ENCODE results near the gene NRL. TPM values are rescaled to one million over a fixed set of nuclear protein-coding genes. Genes with fewer than 3 reads are reported as not detected.

The NRL gene
- polyA plus RNA-seq, 1 donor (not counting 4 experiments of a cell fraction or from before 2014, with no cell fraction given) = 0.29 TPM

DNA sequence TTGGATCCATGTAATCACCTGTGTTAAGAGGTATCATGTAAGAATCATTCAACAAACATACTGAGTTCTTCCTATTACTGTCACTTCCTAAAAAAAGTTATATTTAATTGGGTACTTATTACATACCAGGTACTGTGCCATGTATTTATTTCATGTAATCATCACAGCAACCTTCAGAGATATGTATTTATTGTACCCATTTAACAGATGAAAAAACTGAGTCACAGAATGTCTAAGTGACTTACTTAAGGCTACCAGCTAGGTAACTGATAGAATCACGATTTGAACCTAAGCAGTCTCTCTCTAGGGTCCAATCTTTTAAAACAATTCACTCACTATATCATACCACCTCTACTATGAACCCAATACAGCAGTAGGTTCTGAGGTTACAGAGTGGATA lies 29.7 kb upstream of the NRL start:
- no peaks in the 10 kb centered on the region for H4K20me1 ChIP-seq (ENCODE audit: control insufficient read depth, extremely low read depth, insufficient read depth, low read length)
- peaks cover 32% of the 10 kb centered on the region for H3K4me1 ChIP-seq (ENCODE audit: control insufficient read depth, extremely low read depth, insufficient read depth, low read length)
- no peak overlapping the region for H3K9ac ChIP-seq (ENCODE audit: control insufficient read depth, extremely low read depth, insufficient read depth, low read length)
- no peak overlapping the region for H3K4me3 ChIP-seq (ENCODE audit: control insufficient read depth in 2 of 3, extremely low read depth in 1 of 3, insufficient read depth in 2 of 3, low read depth in 1 of 3, low read length in 3 of 3)
- peaks cover 11 to 21% of the 10 kb centered on the region in 2 experiments for H3K36me3 ChIP-seq (ENCODE audit: control insufficient read depth in 2 of 2, extremely low read depth in 1 of 2, insufficient read depth in 2 of 2, low read length in 2 of 2)
- H3K9me3 ChIP-seq (ENCODE audit: control insufficient read depth, low read depth, low read length) = no peaks in the 10 kb centered on the region
- no peaks in the 10 kb centered on the region for H3K27me3 ChIP-seq (ENCODE audit: control insufficient read depth, extremely low read depth, insufficient read depth, low read length)
- TF ChIP-seq, protein P1, sequence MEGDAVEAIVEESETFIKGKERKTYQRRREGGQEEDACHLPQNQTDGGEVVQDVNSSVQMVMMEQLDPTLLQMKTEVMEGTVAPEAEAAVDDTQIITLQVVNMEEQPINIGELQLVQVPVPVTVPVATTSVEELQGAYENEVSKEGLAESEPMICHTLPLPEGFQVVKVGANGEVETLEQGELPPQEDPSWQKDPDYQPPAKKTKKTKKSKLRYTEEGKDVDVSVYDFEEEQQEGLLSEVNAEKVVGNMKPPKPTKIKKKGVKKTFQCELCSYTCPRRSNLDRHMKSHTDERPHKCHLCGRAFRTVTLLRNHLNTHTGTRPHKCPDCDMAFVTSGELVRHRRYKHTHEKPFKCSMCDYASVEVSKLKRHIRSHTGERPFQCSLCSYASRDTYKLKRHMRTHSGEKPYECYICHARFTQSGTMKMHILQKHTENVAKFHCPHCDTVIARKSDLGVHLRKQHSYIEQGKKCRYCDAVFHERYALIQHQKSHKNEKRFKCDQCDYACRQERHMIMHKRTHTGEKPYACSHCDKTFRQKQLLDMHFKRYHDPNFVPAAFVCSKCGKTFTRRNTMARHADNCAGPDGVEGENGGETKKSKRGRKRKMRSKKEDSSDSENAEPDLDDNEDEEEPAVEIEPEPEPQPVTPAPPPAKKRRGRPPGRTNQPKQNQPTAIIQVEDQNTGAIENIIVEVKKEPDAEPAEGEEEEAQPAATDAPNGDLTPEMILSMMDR (optimal IDR thresholded peaks at IDR 0.05 in 1 of 3, IDR thresholded peaks at IDR 0.05 in 1 of 3, conservative IDR thresholded peaks at IDR 0.05 in 1 of 3; ENCODE audit: extremely low read depth in 1 of 3, insufficient read depth in 2 of 3, low read length in 3 of 3) = no peak
- no peak for TF ChIP-seq EZH2 (IDR thresholded peaks at IDR 0.05; ENCODE audit: low read length)
- no peak for DNase-seq (ENCODE audit: low read depth, low spot score)
- H3K79me2 ChIP-seq (ENCODE audit: control insufficient read depth, insufficient read depth, low read length) = peaks cover 56% of the 10 kb centered on the region
- no peak overlapping the region for H2AFZ ChIP-seq (ENCODE audit: control insufficient read depth, low read length)
- peaks cover 2% of the 10 kb centered on the region for H3K9me1 ChIP-seq (ENCODE audit: control insufficient read depth, extremely low read depth, insufficient read depth, low read length)
- dilution Hi-C loops (cut with MboI; ENCODE audit: extremely low pct_ligation_motif_present, low sequenced_read_pairs) = no loop called here
- no peak overlapping the region for H3K27ac ChIP-seq (ENCODE audit: control insufficient read depth, insufficient read depth, low read length)
- no peak for FAIRE-seq
- no peak overlapping the region for H3K4me2 ChIP-seq (ENCODE audit: control insufficient read depth, extremely low read depth, insufficient read depth, low read depth, low read length)

DNA sequence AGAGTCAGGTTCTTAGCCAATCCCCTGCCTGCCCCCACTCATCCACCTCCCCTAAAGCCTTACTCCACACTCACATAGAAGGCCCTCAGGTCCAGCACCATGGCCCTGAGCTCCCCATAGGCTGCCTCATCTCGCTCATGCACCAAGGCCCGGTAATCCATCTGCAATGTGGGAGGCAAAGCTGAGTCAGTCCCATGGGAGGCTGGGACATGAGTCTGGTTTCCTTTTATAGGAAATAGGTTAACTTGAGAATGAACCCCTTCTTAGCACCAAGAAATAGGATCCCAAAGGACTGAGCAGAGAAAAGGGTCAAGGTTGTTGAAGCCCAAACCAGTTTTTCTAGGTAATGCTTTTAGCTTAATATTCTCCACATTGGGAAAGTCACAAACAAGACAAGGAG lies 28.8 kb upstream of the NRL start:
- no peak overlapping the region for H3K9ac ChIP-seq (ENCODE audit: control insufficient read depth, extremely low read depth, insufficient read depth, low read length)
- FAIRE-seq = no peak
- peaks cover 4% of the 10 kb centered on the region for H3K9me1 ChIP-seq (ENCODE audit: control insufficient read depth, extremely low read depth, insufficient read depth, low read length)
- no peaks in the 10 kb centered on the region for H3K9me3 ChIP-seq (ENCODE audit: control insufficient read depth, low read depth, low read length)
- TF ChIP-seq, protein P1 (optimal IDR thresholded peaks at IDR 0.05 in 1 of 3, IDR thresholded peaks at IDR 0.05 in 1 of 3, conservative IDR thresholded peaks at IDR 0.05 in 1 of 3; ENCODE audit: extremely low read depth in 1 of 3, insufficient read depth in 2 of 3, low read length in 3 of 3) = no peak
- TF ChIP-seq EZH2 (IDR thresholded peaks at IDR 0.05; ENCODE audit: low read length) = no peak
- H3K27ac ChIP-seq (ENCODE audit: control insufficient read depth, insufficient read depth, low read length) = no peak overlapping the region
- no peak for DNase-seq (ENCODE audit: low read depth, low spot score)
- dilution Hi-C loops (cut with MboI; ENCODE audit: extremely low pct_ligation_motif_present, low sequenced_read_pairs) = no loop called here
- peaks cover 10 to 21% of the 10 kb centered on the region in 2 experiments for H3K36me3 ChIP-seq (ENCODE audit: control insufficient read depth in 2 of 2, extremely low read depth in 1 of 2, insufficient read depth in 2 of 2, low read length in 2 of 2)
- H4K20me1 ChIP-seq (ENCODE audit: control insufficient read depth, extremely low read depth, insufficient read depth, low read length) = no peaks in the 10 kb centered on the region
- no peak overlapping the region for H2AFZ ChIP-seq (ENCODE audit: control insufficient read depth, low read length)
- no peak overlapping the region for H3K4me2 ChIP-seq (ENCODE audit: control insufficient read depth, extremely low read depth, insufficient read depth, low read depth, low read length)
- peaks cover 57% of the 10 kb centered on the region for H3K79me2 ChIP-seq (ENCODE audit: control insufficient read depth, insufficient read depth, low read length)
- peaks cover 29% of the 10 kb centered on the region for H3K4me1 ChIP-seq (ENCODE audit: control insufficient read depth, extremely low read depth, insufficient read depth, low read length)
- no peak overlapping the region for H3K4me3 ChIP-seq (ENCODE audit: control insufficient read depth in 2 of 3, extremely low read depth in 1 of 3, insufficient read depth in 2 of 3, low read depth in 1 of 3, low read length in 3 of 3)
- H3K27me3 ChIP-seq (ENCODE audit: control insufficient read depth, extremely low read depth, insufficient read depth, low read length) = no peaks in the 10 kb centered on the region

All from keratinocyte (primary cell).